ENCODE results near the gene DCD. TPM values are rescaled to one million over a fixed set of nuclear protein-coding genes. Genes with fewer than 3 reads are reported as not detected.

The DCD gene
- total RNA-seq (not detected), polyA plus RNA-seq (not detected)

- WGBS, result 80% methylated on average over 2 of the region's 2 CpGs
- H3K4me1 ChIP-seq (ENCODE audit: insufficient read depth), result no peaks in the 10 kb centered on the region
- no peak within 1 kb of the TSS for H3K4me3 ChIP-seq (ENCODE audit: low read depth, low read length)
- H3K36me3 ChIP-seq (ENCODE audit: insufficient read depth), result no peaks in the 10 kb centered on the region
- no peak within 1 kb of the TSS for H3K27ac ChIP-seq (ENCODE audit: low read depth)
- no peak for DNase-seq (ENCODE audit: extremely low spot score)
These were observed at the start of gene DCD for GRCh38 chr12:54648265-54648664. DCD (minus strand) TSS chr12:54648365; CDS start chr12:54648303, 62 bp downstream.

- no peak for DNase-seq (ENCODE audit: extremely low spot score)
- Histone ChIP-seq H3K4me3 (ENCODE audit: low read depth, low read length) (no peak overlapping the region), H3K36me3 (ENCODE audit: insufficient read depth) (no peaks in the 10 kb centered on the region), H3K27ac (ENCODE audit: low read depth) (no peak overlapping the region), H3K4me1 (ENCODE audit: insufficient read depth) (no peaks in the 10 kb centered on the region)
- WGBS, result 17% methylated on average over 1 of the region's 1 CpG
These were observed 49.7 kb upstream of the DCD start for GRCh38 chr12:54697851-54698250.

- H3K27ac ChIP-seq (ENCODE audit: low read depth), result no peak overlapping the region
- no peaks in the 10 kb centered on the region for H3K4me1 ChIP-seq (ENCODE audit: insufficient read depth)
- H3K4me3 ChIP-seq (ENCODE audit: low read depth, low read length), result no peak overlapping the region
- 37% methylated on average over 2 of the region's 2 CpGs for WGBS
- no peak for DNase-seq (ENCODE audit: extremely low spot score)
- no peaks in the 10 kb centered on the region for H3K36me3 ChIP-seq (ENCODE audit: insufficient read depth)
These were observed 44.2 kb upstream of the DCD start for GRCh38 chr12:54692353-54692752.

- Histone ChIP-seq H3K4me1 (ENCODE audit: insufficient read depth) (no peaks in the 10 kb centered on the region), H3K36me3 (ENCODE audit: insufficient read depth) (no peaks in the 10 kb centered on the region), H3K27ac (ENCODE audit: low read depth) (no peak overlapping the region), H3K4me3 (ENCODE audit: low read depth, low read length) (no peak overlapping the region)
- 56% methylated on average over 2 of the region's 2 CpGs for WGBS
- DNase-seq (ENCODE audit: extremely low spot score), result no peak
These were observed 41.8 kb upstream of the DCD start for GRCh38 chr12:54689984-54690383.

GRCh38 chr12:54689034-54689372, 40.8 kb upstream of the DCD start:
- H3K27ac ChIP-seq (ENCODE audit: low read depth), result no peak overlapping the region
- DNase-seq (ENCODE audit: extremely low spot score), result no peak
- no peaks in the 10 kb centered on the region for H3K36me3 ChIP-seq (ENCODE audit: insufficient read depth)
- no peaks in the 10 kb centered on the region for H3K4me1 ChIP-seq (ENCODE audit: insufficient read depth)
- 74% methylated on average over 8 of the region's 8 CpGs for WGBS
- H3K4me3 ChIP-seq (ENCODE audit: low read depth, low read length), result no peak overlapping the region

GRCh38 chr12:54688309-54689033, 40.3 kb upstream of the DCD start:
- H3K36me3 ChIP-seq (ENCODE audit: insufficient read depth), result no peaks in the 10 kb centered on the region
- H3K4me3 ChIP-seq (ENCODE audit: low read depth, low read length), result no peak overlapping the region
- H3K27ac ChIP-seq (ENCODE audit: low read depth), result no peak overlapping the region
- DNase-seq (ENCODE audit: extremely low spot score), result no peak
- no peaks in the 10 kb centered on the region for H3K4me1 ChIP-seq (ENCODE audit: insufficient read depth)
- WGBS, result 78% methylated on average over 5 of the region's 5 CpGs

- no peak for DNase-seq (ENCODE audit: extremely low spot score)
- no peak overlapping the region for H3K27ac ChIP-seq (ENCODE audit: low read depth)
- WGBS, result 74% methylated on average over 12 of the region's 12 CpGs
- H3K4me3 ChIP-seq (ENCODE audit: low read depth, low read length), result no peak overlapping the region
- no peaks in the 10 kb centered on the region for H3K4me1 ChIP-seq (ENCODE audit: insufficient read depth)
- H3K36me3 ChIP-seq (ENCODE audit: insufficient read depth), result no peaks in the 10 kb centered on the region
These were observed 36.8 kb upstream of the DCD start for GRCh38 chr12:54684636-54685630.

- H3K27ac ChIP-seq (ENCODE audit: low read depth), result no peak overlapping the region
- H3K4me1 ChIP-seq (ENCODE audit: insufficient read depth), result no peaks in the 10 kb centered on the region
- no peak overlapping the region for H3K4me3 ChIP-seq (ENCODE audit: low read depth, low read length)
- H3K36me3 ChIP-seq (ENCODE audit: insufficient read depth), result no peaks in the 10 kb centered on the region
- WGBS, result 36% methylated on average over 2 of the region's 2 CpGs
- no peak for DNase-seq (ENCODE audit: extremely low spot score)
These were observed 35.2 kb upstream of the DCD start for GRCh38 chr12:54683398-54683797.

GRCh38 chr12:54682674-54683073, 34.5 kb upstream of the DCD start:
- Histone ChIP-seq H3K4me3 (ENCODE audit: low read depth, low read length) (no peak overlapping the region), H3K36me3 (ENCODE audit: insufficient read depth) (no peaks in the 10 kb centered on the region), H3K27ac (ENCODE audit: low read depth) (no peak overlapping the region), H3K4me1 (ENCODE audit: insufficient read depth) (no peaks in the 10 kb centered on the region)
- 80% methylated on average over 1 of the region's 1 CpG for WGBS
- no peak for DNase-seq (ENCODE audit: extremely low spot score)

- WGBS, result 48% methylated on average over 3 of the region's 3 CpGs
- no peak for DNase-seq (ENCODE audit: extremely low spot score)
- no peak overlapping the region for H3K4me3 ChIP-seq (ENCODE audit: low read depth, low read length)
- no peaks in the 10 kb centered on the region for H3K4me1 ChIP-seq (ENCODE audit: insufficient read depth)
- H3K27ac ChIP-seq (ENCODE audit: low read depth), result no peak overlapping the region
- H3K36me3 ChIP-seq (ENCODE audit: insufficient read depth), result no peaks in the 10 kb centered on the region
These were observed 32.2 kb upstream of the DCD start for GRCh38 chr12:54680374-54680773.

GRCh38 chr12:54678131-54678530, 30.0 kb upstream of the DCD start:
- WGBS, result 78% methylated on average over 5 of the region's 5 CpGs
- no peak for DNase-seq (ENCODE audit: extremely low spot score)

GRCh38 chr12:54667945-54668344, 19.8 kb upstream of the DCD start:
- WGBS, result 88% methylated on average over 5 of the region's 5 CpGs
- no peak for DNase-seq (ENCODE audit: extremely low spot score)
- H3K27ac ChIP-seq (ENCODE audit: low read depth), result no peak overlapping the region
- H3K4me1 ChIP-seq (ENCODE audit: insufficient read depth), result no peaks in the 10 kb centered on the region
- no peak overlapping the region for H3K4me3 ChIP-seq (ENCODE audit: low read depth, low read length)
- H3K36me3 ChIP-seq (ENCODE audit: insufficient read depth), result no peaks in the 10 kb centered on the region

More at GRCh38 chr12:54678131-54678530, 30.0 kb upstream of the DCD start:
- Histone ChIP-seq H3K4me1 (ENCODE audit: insufficient read depth) (no peaks in the 10 kb centered on the region), H3K36me3 (ENCODE audit: insufficient read depth) (no peaks in the 10 kb centered on the region), H3K4me3 (ENCODE audit: low read depth, low read length) (no peak overlapping the region), H3K27ac (ENCODE audit: low read depth) (no peak overlapping the region)

GRCh38 chr12:54666008-54666407, 17.8 kb upstream of the DCD start:
- 80% methylated on average over 3 of the region's 3 CpGs for WGBS
- no peak overlapping the region for H3K27ac ChIP-seq (ENCODE audit: low read depth)
- no peaks in the 10 kb centered on the region for H3K36me3 ChIP-seq (ENCODE audit: insufficient read depth)
- no peak overlapping the region for H3K4me3 ChIP-seq (ENCODE audit: low read depth, low read length)
- no peak for DNase-seq (ENCODE audit: extremely low spot score)
- H3K4me1 ChIP-seq (ENCODE audit: insufficient read depth), result no peaks in the 10 kb centered on the region
